Upper lobe of right lung (tissue), 1 donor: ENCODE results near the gene SPATA13. TPM values are rescaled to one million over a fixed set of nuclear protein-coding genes. Genes with fewer than 3 reads are reported as not detected.

Experiments
- ATAC-seq: fragments of 200-7000 bp; cut with Tn5 transposase; one replicate; pipeline ENCODE4 v1.9.1; 2020; ENCODE audit warnings: mild to moderate bottlenecking, moderate library complexity
- DNase-seq: peaks from one replicate; pipeline ENCODE4 v3.0.0-alpha.2; 2020
- H3K27ac ChIP-seq: fragments of 200-600 bp; one replicate; pipeline ENCODE4 v1.8.0; 2022
- H3K27me3 ChIP-seq: fragments of 200-600 bp; one replicate; pipeline ENCODE4 v1.8.0; 2022; ENCODE audit warnings: mild to moderate bottlenecking
- H3K36me3 ChIP-seq: fragments of 200-600 bp; one replicate; pipeline ENCODE4 v1.8.0; 2022
- H3K4me1 ChIP-seq: fragments of 200-600 bp; one replicate; pipeline ENCODE4 v1.8.0; 2022
- H3K4me3 ChIP-seq: fragments of 200-600 bp; one replicate; pipeline ENCODE4 v1.8.0; 2022; ENCODE audit warnings: mild to moderate bottlenecking
- H3K9me3 ChIP-seq: fragments of 200-600 bp; one replicate; pipeline ENCODE4 v1.8.0; 2022
- intact Hi-C: fragments of 100-400 bp; cut with DNase I; formaldehyde crosslinking; loops from one replicate; pipeline ENCODE4 v1.11.0; 2022
- total RNA-seq: library from RNA; stranded (reverse); fragmentation: NEBNext Ultra II Directional; extraction: Animal tissue kit (Norgen Biotek cat#: 25700); gene quantifications from one replicate; pipeline ENCODE4 v1.2.1, GENCODE V29; 2021
- TF ChIP-seq, protein P1 (sequence below): fragments of 200-600 bp; IDR thresholded peaks from one replicate; pipeline ENCODE4 v1.8.0; 2022; ENCODE audit warnings: antibody characterized with exemption
- donor health status: DM: no; HTN: yes; CAD: no; lungs with severe emphysema.

The SPATA13 gene
- total RNA-seq, 1 donor from 2014 or later = 34.4 TPM

DNA sequence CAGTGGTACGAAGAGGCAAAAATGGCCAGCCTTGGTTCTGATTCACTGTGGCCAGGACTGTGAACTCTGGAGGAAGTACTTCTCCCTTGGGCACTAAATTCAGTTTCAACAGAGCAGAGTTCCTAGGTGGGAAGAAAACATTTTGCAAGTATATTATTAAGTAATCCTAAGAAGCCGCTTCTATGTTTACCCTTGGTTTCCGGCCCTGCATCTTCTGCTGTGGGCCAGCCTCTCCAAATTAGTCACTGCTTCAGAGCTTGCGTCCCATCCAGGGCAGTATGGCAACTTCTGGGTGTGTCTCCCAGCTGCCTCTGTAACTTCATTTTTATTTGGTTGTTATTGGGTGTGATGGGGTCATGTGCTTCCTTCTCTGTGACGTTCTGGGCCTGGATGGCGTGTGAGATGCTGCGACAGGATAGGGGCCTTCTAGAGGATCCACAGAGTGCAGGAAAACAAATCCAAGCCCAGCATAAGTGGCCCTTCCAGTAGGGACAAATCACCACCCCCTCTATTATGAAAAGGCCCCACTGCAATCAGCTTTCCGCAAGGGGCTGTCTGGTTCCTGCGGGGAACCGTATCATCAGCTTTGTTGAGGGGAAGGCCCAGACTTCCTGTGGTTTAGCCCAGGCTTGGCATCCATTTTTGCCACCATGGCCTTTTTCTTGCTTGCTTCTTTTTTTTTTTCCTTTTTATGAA, 93.8 kb downstream of the SPATA13 start:
- H3K27ac ChIP-seq = peak overlapping the region; percentile 71

DNA sequence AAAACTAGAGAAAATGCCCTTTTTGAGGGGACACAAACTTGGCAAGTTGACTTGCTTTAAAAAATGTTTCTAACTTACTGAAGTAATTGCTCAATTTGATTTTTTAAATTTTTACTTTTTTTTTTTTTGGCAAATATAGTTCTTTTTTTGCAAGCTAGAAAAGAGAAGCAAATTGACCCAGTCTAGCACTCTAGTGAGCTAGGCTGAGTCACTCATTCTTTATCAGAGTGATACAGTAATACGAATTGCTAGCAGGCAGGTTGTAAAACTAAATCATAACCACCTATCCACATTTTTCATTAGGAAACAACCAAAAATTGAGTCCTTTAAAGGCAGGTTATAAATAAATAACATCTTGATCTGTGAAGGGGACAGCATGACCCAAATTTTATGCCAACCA, 97.0 kb downstream of the SPATA13 start:
- H3K27ac ChIP-seq = no peak overlapping the region
- no peaks in the 10 kb centered on the region for H3K27me3 ChIP-seq
- ATAC-seq (no peak), DNase-seq (no peak)
- no peak overlapping the region for H3K4me3 ChIP-seq
- peaks cover 13% of the 10 kb centered on the region for H3K4me1 ChIP-seq
- intact Hi-C loops = no loop called here
- TF ChIP-seq, protein P1, sequence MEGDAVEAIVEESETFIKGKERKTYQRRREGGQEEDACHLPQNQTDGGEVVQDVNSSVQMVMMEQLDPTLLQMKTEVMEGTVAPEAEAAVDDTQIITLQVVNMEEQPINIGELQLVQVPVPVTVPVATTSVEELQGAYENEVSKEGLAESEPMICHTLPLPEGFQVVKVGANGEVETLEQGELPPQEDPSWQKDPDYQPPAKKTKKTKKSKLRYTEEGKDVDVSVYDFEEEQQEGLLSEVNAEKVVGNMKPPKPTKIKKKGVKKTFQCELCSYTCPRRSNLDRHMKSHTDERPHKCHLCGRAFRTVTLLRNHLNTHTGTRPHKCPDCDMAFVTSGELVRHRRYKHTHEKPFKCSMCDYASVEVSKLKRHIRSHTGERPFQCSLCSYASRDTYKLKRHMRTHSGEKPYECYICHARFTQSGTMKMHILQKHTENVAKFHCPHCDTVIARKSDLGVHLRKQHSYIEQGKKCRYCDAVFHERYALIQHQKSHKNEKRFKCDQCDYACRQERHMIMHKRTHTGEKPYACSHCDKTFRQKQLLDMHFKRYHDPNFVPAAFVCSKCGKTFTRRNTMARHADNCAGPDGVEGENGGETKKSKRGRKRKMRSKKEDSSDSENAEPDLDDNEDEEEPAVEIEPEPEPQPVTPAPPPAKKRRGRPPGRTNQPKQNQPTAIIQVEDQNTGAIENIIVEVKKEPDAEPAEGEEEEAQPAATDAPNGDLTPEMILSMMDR = no peak
- no peaks in the 10 kb centered on the region for H3K9me3 ChIP-seq
- H3K36me3 ChIP-seq = no peaks in the 10 kb centered on the region

More for the DNA sequence above, 93.8 kb downstream of the SPATA13 start:
- H3K4me3 ChIP-seq = peak overlapping the region; percentile 11
- H3K27me3 ChIP-seq = no peaks in the 10 kb centered on the region
- TF ChIP-seq, protein P1 = no peak
- H3K9me3 ChIP-seq = no peaks in the 10 kb centered on the region
- ATAC-seq (peak; percentile 89), DNase-seq (peak; percentile 78)
- H3K36me3 ChIP-seq = no peaks in the 10 kb centered on the region
- H3K4me1 ChIP-seq = peaks cover 11% of the 10 kb centered on the region
- intact Hi-C loops = no loop called here

DNA sequence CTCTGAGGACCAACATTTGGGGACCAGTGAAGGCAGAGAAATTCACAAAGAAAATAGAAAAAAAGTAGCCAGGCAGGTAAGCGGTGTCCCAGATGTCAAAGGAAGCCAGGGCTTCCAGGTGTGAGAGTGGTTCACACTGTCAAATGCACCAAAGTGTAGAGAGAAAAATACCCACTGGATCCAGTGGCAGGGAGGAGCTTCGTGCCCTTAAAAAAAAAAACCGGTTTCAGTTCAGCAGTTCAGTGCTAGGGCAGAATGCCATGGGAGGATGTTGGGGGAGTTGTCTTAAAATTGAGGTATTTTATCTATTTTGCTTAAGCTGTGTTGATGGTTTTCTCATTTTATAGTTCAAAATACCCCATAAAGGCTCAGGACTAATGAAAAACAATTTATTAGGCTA, 101.0 kb downstream of the SPATA13 start:
- Histone ChIP-seq H3K27ac (no peak overlapping the region), H3K27me3 (no peaks in the 10 kb centered on the region)

DNA sequence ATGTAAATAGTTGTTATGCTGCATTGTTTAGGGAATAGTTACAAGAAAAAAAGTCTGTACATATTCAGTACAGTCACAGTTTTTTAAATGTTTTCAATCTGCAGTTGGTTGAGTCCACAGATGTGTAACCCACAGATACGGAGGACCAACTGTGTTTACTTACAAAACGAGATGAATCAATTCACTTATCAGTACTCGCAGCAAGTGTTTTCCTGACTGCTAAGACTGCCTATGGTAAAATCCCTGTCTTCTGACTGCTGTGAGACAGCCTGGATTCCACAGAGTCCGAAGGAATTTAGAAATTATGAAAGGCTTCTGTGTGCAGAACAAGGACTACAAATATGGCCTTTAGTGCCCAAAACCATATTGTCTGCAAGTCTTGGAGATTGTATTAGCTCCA, 103.1 kb downstream of the SPATA13 start:
- Histone ChIP-seq H3K27me3 (no peaks in the 10 kb centered on the region), H3K4me1 (peaks cover 42% of the 10 kb centered on the region), H3K36me3 (no peaks in the 10 kb centered on the region), H3K4me3 (no peak overlapping the region), H3K9me3 (no peaks in the 10 kb centered on the region), H3K27ac (peak overlapping the region; percentile 40)
- TF ChIP-seq, protein P1 = no peak
- ATAC-seq = no peak
- intact Hi-C loops = no loop called here
- DNase-seq = no peak

More for the DNA sequence above, 101.0 kb downstream of the SPATA13 start:
- TF ChIP-seq, protein P1 = no peak
- H3K4me1 ChIP-seq = peaks cover 27% of the 10 kb centered on the region
- H3K4me3 ChIP-seq = no peak overlapping the region
- DNase-seq (no peak), ATAC-seq (no peak)
- H3K9me3 ChIP-seq = no peaks in the 10 kb centered on the region
- no peaks in the 10 kb centered on the region for H3K36me3 ChIP-seq
- intact Hi-C loops = no loop called here

DNA sequence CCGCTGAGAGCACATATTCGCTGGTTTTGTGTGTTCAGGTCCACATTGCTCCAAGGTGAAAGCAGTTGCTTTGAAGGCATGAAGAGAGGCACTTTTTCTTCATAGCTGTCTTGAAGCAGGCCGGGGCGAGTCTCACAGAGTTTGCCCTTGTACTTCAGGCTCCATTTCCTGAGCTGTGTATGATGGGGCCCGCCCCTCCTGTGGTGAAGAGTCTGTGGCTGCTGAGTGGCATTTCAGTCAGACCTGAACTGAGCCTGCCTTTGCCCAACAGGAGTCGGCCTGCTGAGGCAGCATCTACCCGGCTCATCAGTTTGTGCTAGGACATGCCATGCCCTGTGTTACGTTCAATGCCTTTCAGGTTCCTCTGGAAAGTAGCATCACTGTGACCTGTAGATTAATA, 104.5 kb downstream of the SPATA13 start:
- Histone ChIP-seq H3K4me3 (no peak overlapping the region), H3K4me1 (peaks cover 44% of the 10 kb centered on the region), H3K36me3 (no peaks in the 10 kb centered on the region), H3K27ac (peak overlapping the region; percentile 56), H3K9me3 (no peaks in the 10 kb centered on the region), H3K27me3 (no peaks in the 10 kb centered on the region)
- TF ChIP-seq, protein P1 = no peak
- intact Hi-C loops = no loop called here
- ATAC-seq (peak; percentile 93), DNase-seq (peak; percentile 80)
